NCI-H2171 treated with DMSO at 0.1 percent for 48 hours (cell line): ENCODE results near the gene AUTS2.
A peak's percentile ranks its signal among the peaks of the same experiment; 100 is the strongest.

Experiments
- DNase-seq: peaks from one replicate; lab custom pipeline; 2025; lab: John Stamatoyannopoulos, UW

AUTS2 gene

DNA sequence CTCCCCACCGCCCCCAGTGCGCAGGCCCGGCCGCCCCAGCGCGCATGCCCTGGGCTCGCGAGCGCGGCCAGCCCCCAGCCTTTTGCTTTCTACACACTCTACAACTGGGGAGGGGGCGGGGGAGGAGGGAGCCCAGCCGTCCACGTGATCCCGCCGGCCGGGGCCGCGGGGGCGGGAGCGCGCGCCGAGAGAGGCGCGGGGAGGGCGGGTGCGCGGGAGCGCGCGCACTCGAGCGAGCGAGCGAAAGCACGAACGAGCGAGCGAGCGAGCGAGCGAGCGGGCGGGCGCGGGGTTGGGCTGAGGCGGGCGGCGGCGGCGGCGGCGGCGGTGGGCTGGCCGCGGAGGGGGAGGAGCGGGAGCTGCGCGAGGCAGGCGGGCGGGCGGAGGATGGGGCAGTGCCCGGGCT lies at the start of gene AUTS2:
AUTS2 (plus strand) TSS at position 395 of the 406 bp plus-strand sequence. CDS start 1,179 bp downstream, outside the sequence.
- peak; percentile 91 for DNase-seq

DNA sequence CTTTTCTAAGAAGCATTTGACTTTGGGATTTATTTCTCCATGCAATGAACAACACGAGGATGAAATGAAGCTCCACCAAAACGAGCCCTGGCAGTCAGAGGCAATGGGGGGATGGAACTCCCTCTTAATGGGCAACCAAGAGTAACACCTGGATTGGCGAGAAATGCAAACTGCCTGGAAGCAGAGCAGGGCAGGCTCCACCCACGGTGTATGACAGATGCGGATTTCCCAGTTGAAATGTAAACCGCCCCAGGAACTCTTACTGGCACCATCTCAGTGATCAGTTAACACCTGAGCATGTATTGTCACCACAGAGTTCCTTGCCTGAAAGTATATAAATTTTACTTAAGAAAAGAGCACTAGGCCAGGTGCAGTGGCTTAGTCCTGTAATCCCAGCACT lies 47.3 kb upstream of the AUTS2 start:
- peak; percentile 38 for DNase-seq

- DNase-seq = no peak
Measured at GRCh38 chr7:69553190-69553589, 45.1 kb upstream of the AUTS2 start.

DNA sequence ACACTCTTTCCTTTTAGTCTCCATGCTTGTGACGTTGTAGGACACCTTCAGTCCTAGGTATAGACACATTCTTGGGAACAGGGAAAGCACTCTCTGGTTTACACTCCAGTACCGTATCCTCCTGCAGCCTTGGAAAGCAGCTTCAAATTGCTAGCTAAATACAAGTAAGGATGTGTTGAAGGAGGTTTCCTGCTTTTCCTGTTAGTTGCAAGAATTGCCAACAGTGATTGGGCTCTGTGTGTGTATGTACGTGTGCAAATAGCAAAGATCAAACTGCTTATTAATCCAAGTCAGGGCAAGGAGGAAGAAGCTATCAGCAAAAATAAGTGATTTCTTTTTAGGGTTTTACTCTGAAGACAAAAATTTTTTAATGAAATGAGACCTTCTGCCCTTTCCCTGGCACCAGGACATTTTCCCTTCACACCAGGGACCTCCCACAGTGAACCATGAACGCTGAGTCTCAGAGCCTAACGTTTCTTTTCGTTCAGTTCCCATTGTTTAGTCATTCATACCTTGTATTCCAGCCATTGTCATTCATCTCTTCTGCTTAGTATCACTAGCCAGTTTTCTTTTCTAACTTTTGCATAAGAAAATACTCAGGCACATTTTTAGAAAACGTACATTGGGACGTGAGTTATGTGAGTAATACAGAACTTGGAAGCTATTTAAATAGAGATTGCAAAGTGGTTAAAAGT lies 36.9 kb upstream of the AUTS2 start:
- DNase-seq = no peak

- peak; percentile 82 for DNase-seq
Measured at GRCh38 chr7:69564454-69565417, 33.5 kb upstream of the AUTS2 start.

DNA sequence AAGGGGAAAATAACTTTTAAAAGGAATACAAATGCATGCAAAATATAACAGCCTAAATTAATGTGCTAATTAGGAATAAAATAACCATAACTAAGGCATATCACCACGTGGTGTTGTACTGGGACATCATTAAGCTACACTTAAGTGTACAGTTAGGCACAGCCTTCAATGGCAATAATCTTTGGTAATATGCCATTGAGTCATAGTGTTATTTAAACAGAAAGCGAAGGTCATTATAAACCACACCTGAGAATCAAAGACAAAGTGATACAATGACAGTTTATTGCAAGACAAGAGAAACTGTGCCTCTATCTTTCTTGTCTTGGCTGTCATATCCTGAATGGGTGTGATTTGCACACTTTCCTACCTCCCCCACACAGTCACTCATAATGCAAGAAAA lies 30.5 kb upstream of the AUTS2 start:
- no peak for DNase-seq

DNA sequence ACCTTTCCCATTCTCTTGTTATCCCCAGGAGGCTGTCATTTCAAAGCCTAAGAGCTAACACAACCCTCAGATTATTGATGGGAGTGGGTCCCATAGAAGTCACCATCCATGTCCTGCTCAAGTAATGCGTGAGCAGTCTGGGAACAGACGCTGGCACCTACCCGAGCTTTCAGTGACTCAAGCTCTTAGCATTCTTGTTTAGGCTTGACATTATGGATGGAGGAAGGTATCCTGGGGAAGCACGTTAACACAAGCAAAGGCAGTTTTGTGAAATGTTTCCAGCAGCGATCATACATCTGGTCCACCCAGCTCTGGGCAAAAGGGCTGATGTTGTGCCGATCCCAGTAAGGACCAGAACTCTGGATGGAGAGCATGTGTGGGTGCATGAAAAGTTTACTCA lies 30.0 kb upstream of the AUTS2 start:
- DNase-seq = no peak

GRCh38 chr7:69575651-69576050 lies 22.6 kb upstream of the AUTS2 start:
- no peak for DNase-seq

DNA sequence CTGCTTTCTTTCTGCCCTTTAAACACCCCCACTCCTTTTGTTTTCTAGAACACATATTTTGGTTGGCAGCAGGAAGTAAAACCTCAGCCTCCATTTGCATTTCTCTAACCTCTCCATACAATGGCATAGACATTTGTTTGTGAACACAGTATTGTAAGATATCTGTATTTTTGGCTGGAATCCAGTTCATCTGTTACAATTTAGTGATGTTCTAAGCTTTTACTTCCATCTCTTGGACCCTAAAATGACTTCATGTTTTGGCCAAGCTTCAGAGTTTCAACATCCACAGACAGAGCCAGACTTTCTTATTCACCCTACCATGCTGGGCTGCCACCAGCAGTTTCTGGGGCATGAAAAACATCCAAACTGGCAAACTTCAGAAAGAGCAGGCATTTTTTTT lies 21.1 kb upstream of the AUTS2 start:
- DNase-seq = no peak

GRCh38 chr7:69585169-69585568 lies 13.1 kb upstream of the AUTS2 start:
- DNase-seq = no peak

DNA sequence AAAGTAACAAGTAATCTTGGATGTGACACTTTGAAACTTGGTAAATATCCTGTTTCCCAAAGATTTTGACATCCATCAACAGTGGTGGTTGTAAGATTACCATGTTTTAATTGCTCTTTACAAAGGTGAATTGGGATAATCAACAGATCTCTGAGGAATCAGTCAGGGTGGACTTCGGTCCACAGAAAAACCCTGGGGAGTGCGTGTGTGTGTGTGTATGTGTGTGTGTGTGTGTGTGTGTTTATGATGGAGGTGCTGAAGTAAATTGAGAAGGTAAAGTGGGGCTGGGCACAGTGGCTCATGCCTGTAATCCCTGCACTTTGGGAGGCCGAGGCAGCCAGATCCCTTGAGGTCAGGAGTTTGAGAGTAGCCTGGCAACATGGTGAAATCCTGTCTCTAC lies 12.0 kb upstream of the AUTS2 start:
- DNase-seq = no peak

- DNase-seq = no peak
Measured at GRCh38 chr7:69588773-69589172, 9.5 kb upstream of the AUTS2 start.

- DNase-seq = no peak
Measured at GRCh38 chr7:69591805-69592204, 6.5 kb upstream of the AUTS2 start.

DNA sequence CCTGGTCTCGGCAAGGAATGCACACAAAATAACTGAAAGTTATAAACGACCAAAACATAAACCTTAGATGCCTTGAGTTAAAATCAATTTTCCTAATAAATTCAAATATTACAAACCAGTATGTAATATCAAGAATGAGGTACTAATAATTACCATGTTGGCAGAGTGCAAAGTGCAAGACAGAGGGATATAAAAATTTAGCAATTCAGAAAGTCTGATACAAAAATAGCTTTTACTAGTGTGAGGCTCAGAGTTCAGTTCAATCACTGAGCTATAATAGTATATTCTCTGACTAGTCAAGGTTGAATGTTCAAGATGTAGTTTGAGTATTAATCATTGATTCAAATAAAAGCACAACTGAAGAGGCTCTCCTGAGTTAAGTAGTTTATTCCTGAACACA lies 4.8 kb upstream of the AUTS2 start:
- DNase-seq = no peak

DNA sequence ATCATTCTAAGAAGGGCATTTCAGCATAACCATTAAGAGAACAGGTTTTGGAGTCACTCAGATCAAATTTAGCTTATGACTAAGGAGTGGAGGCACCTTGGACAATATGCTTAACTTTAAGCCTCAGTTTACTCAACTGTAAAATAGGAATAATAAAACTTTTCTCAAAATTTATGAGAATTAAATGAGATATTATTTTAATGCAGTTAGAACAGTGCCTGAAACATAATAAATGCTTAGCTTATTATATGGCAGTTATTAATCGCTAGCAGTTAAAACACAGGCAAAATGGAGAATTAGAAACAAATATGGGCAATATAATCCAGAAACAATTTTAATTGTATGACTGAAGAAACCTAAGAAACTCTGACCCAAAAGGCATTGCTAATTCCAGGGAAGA lies 2.9 kb upstream of the AUTS2 start:
- no peak for DNase-seq

GRCh38 chr7:69596056-69596455 lies 2.2 kb upstream of the AUTS2 start:
- DNase-seq = no peak

DNA sequence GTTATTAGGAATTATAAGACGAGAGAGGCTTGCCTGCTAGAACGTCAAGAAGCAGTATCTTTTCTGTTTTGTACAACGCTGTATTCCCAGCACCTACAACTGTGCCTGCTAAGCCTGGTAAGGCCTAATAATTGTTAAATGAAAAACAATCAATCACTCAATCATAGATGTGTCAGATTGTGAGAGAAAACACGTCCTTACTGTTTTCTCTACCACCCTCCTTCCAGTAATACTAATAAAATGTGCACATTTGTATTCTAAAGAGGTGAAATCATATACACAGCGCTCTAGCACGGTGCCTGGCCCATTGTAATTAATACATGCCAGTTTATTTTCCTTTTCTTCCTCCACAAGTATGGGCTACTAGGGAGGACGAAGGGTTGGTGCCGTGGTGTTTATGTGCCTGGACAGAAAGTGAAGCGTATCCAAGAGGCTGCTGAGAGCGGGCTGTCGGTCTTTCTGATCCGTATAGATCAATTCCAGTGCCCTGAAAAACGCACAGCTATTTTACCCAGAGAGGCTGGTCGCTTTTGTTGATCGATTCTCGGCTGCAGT lies 1.5 kb upstream of the AUTS2 start:
- DNase-seq = no peak

GRCh38 chr7:69597278-69598076 lies 798 bp upstream of the AUTS2 start:
- no peak for DNase-seq

- peak; percentile 62 for DNase-seq
Measured at GRCh38 chr7:69598487-69599285, 411 bp downstream of the AUTS2 start.

GRCh38 chr7:69599286-69599954 lies 1.1 kb downstream of the AUTS2 start:
- peak; percentile 39 for DNase-seq
